ENCODE results near the gene RASSF1. TPM values are rescaled to one million over a fixed set of nuclear protein-coding genes. Genes with fewer than 3 reads are reported as not detected.
A peak's percentile ranks its signal among the peaks of the same experiment; 100 is the strongest.

The RASSF1 gene
- total RNA-seq, 2 donors from 2014 or later, result 20.6 to 28.2 TPM

- TF ChIP-seq CTCF (IDR thresholded peaks at IDR 0.05), result no peak
- Histone ChIP-seq H3K27me3 (no peaks in the 10 kb centered on the region), H3K4me3 (no peak overlapping the region), H3K4me1 (peaks cover 3% of the 10 kb centered on the region), H3K27ac (no peak overlapping the region), H3K9ac (ENCODE audit: low read depth in 2 of 2, low read length in 2 of 2) (no peak overlapping the region), H3K36me3 (no peaks in the 10 kb centered on the region), H3K9me3 (no peaks in the 10 kb centered on the region)
- intact Hi-C loops (cut with DNase I), result no loop called here
- DNase-seq, result peak; percentile 22
Observed at GRCh38 chr3:50341996-50342650, 1.5 kb upstream of the RASSF1 start.

GRCh38 chr3:50341537-50341936 is 901 bp upstream of the RASSF1 start:
- peak overlapping the region in 1 of 2 donors; percentile 61 for H3K9ac ChIP-seq (ENCODE audit: low read depth in 2 of 2, low read length in 2 of 2)

GRCh38 chr3:50340147-50340447 is 539 bp downstream of the RASSF1 start:
- no peak for DNase-seq
- Histone ChIP-seq H3K4me1 (peaks cover 9% of the 10 kb centered on the region), H3K9me3 (no peaks in the 10 kb centered on the region), H3K4me3 (peak overlapping the region; percentile 45), H3K36me3 (no peaks in the 10 kb centered on the region), H3K27me3 (no peaks in the 10 kb centered on the region), H3K9ac (ENCODE audit: low read depth in 2 of 2, low read length in 2 of 2) (peak overlapping the region; percentile 61 to 87), H3K27ac (peak overlapping the region; percentile 97)
- intact Hi-C loops (cut with DNase I), result no loop called here
- no peak for TF ChIP-seq CTCF (IDR thresholded peaks at IDR 0.05)

More at GRCh38 chr3:50341537-50341936, 901 bp upstream of the RASSF1 start:
- peak; percentile 24 for DNase-seq
- intact Hi-C loops (cut with DNase I), result no loop called here
- H3K27me3 ChIP-seq, result no peaks in the 10 kb centered on the region
- peak overlapping the region; percentile 97 for H3K27ac ChIP-seq
- H3K4me1 ChIP-seq, result peaks cover 3% of the 10 kb centered on the region
- TF ChIP-seq CTCF (IDR thresholded peaks at IDR 0.05), result no peak
- peak overlapping the region; percentile 45 for H3K4me3 ChIP-seq
- no peaks in the 10 kb centered on the region for H3K36me3 ChIP-seq
- H3K9me3 ChIP-seq, result no peaks in the 10 kb centered on the region

GRCh38 chr3:50339485-50340146 is 1.0 kb downstream of the RASSF1 start:
- no peaks in the 10 kb centered on the region for H3K36me3 ChIP-seq
- intact Hi-C loops (cut with DNase I), result no loop called here
- TF ChIP-seq CTCF (IDR thresholded peaks at IDR 0.05), result no peak
- H3K9me3 ChIP-seq, result no peaks in the 10 kb centered on the region
- peak; percentile 37 for DNase-seq
- H3K4me3 ChIP-seq, result peak overlapping the region; percentile 45
- H3K4me1 ChIP-seq, result peaks cover 13% of the 10 kb centered on the region
- H3K27ac ChIP-seq, result peak overlapping the region; percentile 97
- H3K9ac ChIP-seq (ENCODE audit: low read depth in 2 of 2, low read length in 2 of 2), result peak overlapping the region; percentile 61 to 87
- H3K27me3 ChIP-seq, result no peaks in the 10 kb centered on the region

- Histone ChIP-seq H3K9ac (ENCODE audit: low read depth in 2 of 2, low read length in 2 of 2) (peak overlapping the region; percentile 52 to 83), H3K27me3 (no peaks in the 10 kb centered on the region), H3K4me3 (no peak overlapping the region), H3K9me3 (no peaks in the 10 kb centered on the region), H3K4me1 (peaks cover 13% of the 10 kb centered on the region), H3K27ac (peak overlapping the region; percentile 97), H3K36me3 (no peaks in the 10 kb centered on the region)
- intact Hi-C loops (cut with DNase I), result no loop called here
- TF ChIP-seq CTCF (IDR thresholded peaks at IDR 0.05), result no peak
- DNase-seq, result peak; percentile 21
Observed at GRCh38 chr3:50338965-50339364, 1.7 kb downstream of the RASSF1 start.
